Epithelial cell of umbilical artery (primary cell): ENCODE measurements around the gene ARL16. TPM values are rescaled to one million over a fixed set of nuclear protein-coding genes. Genes with fewer than 3 reads are reported as not detected.

Experiments
- total RNA-seq: library from RNA; depleted of rRNA; stranded (reverse); fragments of >200 nt; gene quantifications from 2 replicates; pipeline ENCODE4 v1.2.3, GENCODE V29; 2014

The ARL16 gene
- 21.1 and 39.6 TPM in 2 replicates for total RNA-seq

GRCh38 chr17:81683584-81684441 is at the start of gene ARL16, which contains the start of gene HGS:
ARL16 (minus strand) TSS chr17:81683797; CDS start chr17:81683753, 44 bp downstream.
HGS (plus strand) TSS chr17:81684011; CDS start chr17:81684067, 56 bp downstream.

GRCh38 chr17:81711814-81712467 is 28.3 kb upstream of the ARL16 start, which contains the start of gene SLC25A10:
SLC25A10 (plus strand) TSS chr17:81712284; CDS start chr17:81712427, 143 bp downstream.

GRCh38 chr17:81702934-81703746 is 19.5 kb upstream of the ARL16 start, which contains the start of gene MRPL12:
MRPL12 (plus strand) TSS chr17:81703367; CDS start chr17:81703502, 135 bp downstream.

GRCh38 chr17:81666342-81667191 is 17.0 kb downstream of the ARL16 start, which contains the start of the genes CCDC137 and OXLD1:
CCDC137 (plus strand) TSS chr17:81666737; CDS start chr17:81666767, 30 bp downstream.
OXLD1 (minus strand) TSS chr17:81666605; CDS start chr17:81666577, 28 bp downstream.

GRCh38 chr17:81656118-81656743 is 27.4 kb downstream of the ARL16 start, which contains the start of gene PDE6G:
PDE6G (minus strand) TSS chr17:81656542; CDS start chr17:81653305, 3,237 bp downstream.

GRCh38 chr17:81636505-81637288 is 46.9 kb downstream of the ARL16 start, which contains the start of the genes NPLOC4 and TSPAN10:
NPLOC4 (minus strand) TSS chr17:81637112; CDS start chr17:81636930, 182 bp downstream.
TSPAN10 (plus strand) TSS chr17:81637196; CDS start chr17:81642413, 5,217 bp downstream.

Other genes with a start within 250 kb of the ARL16 start
- 7,045 and 11,034 TPM in 2 replicates for gene ACTG1, start 171.0 kb downstream of the ARL16 start, total RNA-seq
- gene FSCN2, start 155.4 kb downstream of the ARL16 start, total RNA-seq = 0.65 TPM in 1 of 2 replicates, not detected in the other
- 19.5 and 19.8 TPM in 2 replicates for gene FAAP100, start 131.4 kb downstream of the ARL16 start, total RNA-seq
- gene NPLOC4, start 46.7 kb downstream of the ARL16 start, total RNA-seq = 75.4 and 83.9 TPM in 2 replicates
- gene TSPAN10, start 46.6 kb downstream of the ARL16 start, total RNA-seq = 0.32 and 0.46 TPM in 2 replicates
- 0.76 and 0.97 TPM in 2 replicates for gene PDE6G, start 27.3 kb downstream of the ARL16 start, total RNA-seq
- 33.7 and 39.6 TPM in 2 replicates for gene OXLD1, start 17.2 kb downstream of the ARL16 start, total RNA-seq
- 9.3 and 10.7 TPM in 2 replicates for gene CCDC137, start 17.1 kb downstream of the ARL16 start, total RNA-seq
- 64.3 and 78.6 TPM in 2 replicates for gene HGS, start 214 bp upstream of the ARL16 start, total RNA-seq
- 11.0 and 13.7 TPM in 2 replicates for gene MRPL12, start 19.6 kb upstream of the ARL16 start, total RNA-seq
- 17.5 and 21.6 TPM in 2 replicates for gene SLC25A10, start 28.5 kb upstream of the ARL16 start, total RNA-seq
- not detected in 2 replicates for gene GCGR, start 120.4 kb upstream of the ARL16 start, total RNA-seq
- gene MCRIP1, start 149.5 kb upstream of the ARL16 start, total RNA-seq = 126 and 148 TPM in 2 replicates
- gene PPP1R27, start 151.3 kb upstream of the ARL16 start, total RNA-seq = not detected in 2 replicates
- 648 and 838 TPM in 2 replicates for gene P4HB, start 176.7 kb upstream of the ARL16 start, total RNA-seq
- gene ARHGDIA, start 187.5 kb upstream of the ARL16 start, total RNA-seq = 59.0 and 168 TPM in 2 replicates
- gene ALYREF, start 207.8 kb upstream of the ARL16 start, total RNA-seq = 233 and 248 TPM in 2 replicates
- gene ANAPC11, start 207.9 kb upstream of the ARL16 start, total RNA-seq = 208 and 256 TPM in 2 replicates
- not detected in 2 replicates for gene NPB, start 218.4 kb upstream of the ARL16 start, total RNA-seq
- gene PCYT2, start 227.6 kb upstream of the ARL16 start, total RNA-seq = 45.5 and 59.4 TPM in 2 replicates
- 17.2 and 36.6 TPM in 2 replicates for gene SIRT7, start 234.4 kb upstream of the ARL16 start, total RNA-seq
- 13.3 and 17.2 TPM in 2 replicates for gene MAFG, start 243.9 kb upstream of the ARL16 start, total RNA-seq